Activated CD4-positive, CD25-positive, alpha-beta regulatory T cell (primary cell): ENCODE data around the gene STARD8.

Source experiments
- DNase-seq, 4 experiments: peaks; one replicate each; lab custom pipeline; 2025; lab: John Stamatoyannopoulos, UW

The STARD8 gene

GRCh38 chrX:68749426-68749825, 102.0 kb downstream of the STARD8 start:
- DNase-seq, result no peak

GRCh38 chrX:68750316-68750715, 102.8 kb downstream of the STARD8 start:
- DNase-seq, result no peak

GRCh38 chrX:68751372-68751771, 103.9 kb downstream of the STARD8 start:
- DNase-seq, result no peak

GRCh38 chrX:68753218-68753617, 105.8 kb downstream of the STARD8 start:
- DNase-seq, result no peak

GRCh38 chrX:68754406-68754805, 106.9 kb downstream of the STARD8 start:
- DNase-seq, result no peak

- DNase-seq, result no peak
These were observed 108.2 kb downstream of the STARD8 start for GRCh38 chrX:68755616-68756125.

- no peak for DNase-seq
These were observed 109.9 kb downstream of the STARD8 start for GRCh38 chrX:68757331-68757730.

- no peak for DNase-seq
These were observed 110.3 kb downstream of the STARD8 start for GRCh38 chrX:68757731-68758130.

GRCh38 chrX:68758671-68759070, 111.2 kb downstream of the STARD8 start:
- no peak for DNase-seq

- no peak for DNase-seq
These were observed 113.6 kb downstream of the STARD8 start for GRCh38 chrX:68761086-68761485.

GRCh38 chrX:68762766-68763165, 115.3 kb downstream of the STARD8 start:
- DNase-seq, result no peak

- no peak for DNase-seq
These were observed 116.0 kb downstream of the STARD8 start for GRCh38 chrX:68763481-68763880.
